Ectodermal cell (in vitro differentiated cells): ENCODE measurements around the gene ITPRID2. TPM values are rescaled to one million over a fixed set of nuclear protein-coding genes. Genes with fewer than 3 reads are reported as not detected.

Experiments used
- H3K27ac ChIP-seq: 2 replicates; pipeline ENCODE4 v1.7.0; 2013; ENCODE audit warnings: mild to moderate bottlenecking, low read depth, low read length; ENCODE audit not compliant: insufficient read depth, poor library complexity, severe bottlenecking
- H3K27me3 ChIP-seq: 2 replicates; pipeline ENCODE4 v1.7.0; 2013; ENCODE audit warnings: mild to moderate bottlenecking, low read length; ENCODE audit not compliant: insufficient read depth, control insufficient read depth, poor library complexity, severe bottlenecking
- H3K36me3 ChIP-seq: one replicate; pipeline ENCODE4 v1.7.0; 2013; ENCODE audit warnings: low read length; ENCODE audit not compliant: control insufficient read depth, insufficient read depth
- H3K4me1 ChIP-seq: one replicate; pipeline ENCODE4 v1.7.0; 2013; ENCODE audit warnings: low read length; ENCODE audit not compliant: control insufficient read depth, insufficient read depth
- H3K4me3 ChIP-seq: 2 replicates; pipeline ENCODE4 v1.7.0; 2013; ENCODE audit warnings: low read depth, low read length, control low read depth; ENCODE audit not compliant: insufficient read depth
- H3K9me3 ChIP-seq: 2 replicates; pipeline ENCODE4 v1.7.0; 2013; ENCODE audit warnings: mild to moderate bottlenecking, low read length, moderate library complexity; ENCODE audit not compliant: control insufficient read depth
- WGBS, 2 experiments: methylation state at CpG; one replicate each; pipeline ENCODE4 v1.1.7; 2013; ENCODE audit warnings: missing lambda C conversion rate in 2 of 2; 5-methylcytosine and 5-hydroxymethylcytosine counted together
- polyA plus RNA-seq, 4 experiments: library from polyadenylated mRNA; stranded (reverse); fragments of 50-300 nt; gene quantifications; one replicate each; pipeline ENCODE4 v1.2.3, GENCODE V29; 2013

Gene ITPRID2
- polyA plus RNA-seq (2013, experiment 1 of 4) = 17.4 TPM
- 15.6 TPM for polyA plus RNA-seq (2013, experiment 2 of 4)
- 14.1 TPM for polyA plus RNA-seq (2013, experiment 3 of 4)
- 20.3 TPM for polyA plus RNA-seq (2013, experiment 4 of 4)

DNA sequence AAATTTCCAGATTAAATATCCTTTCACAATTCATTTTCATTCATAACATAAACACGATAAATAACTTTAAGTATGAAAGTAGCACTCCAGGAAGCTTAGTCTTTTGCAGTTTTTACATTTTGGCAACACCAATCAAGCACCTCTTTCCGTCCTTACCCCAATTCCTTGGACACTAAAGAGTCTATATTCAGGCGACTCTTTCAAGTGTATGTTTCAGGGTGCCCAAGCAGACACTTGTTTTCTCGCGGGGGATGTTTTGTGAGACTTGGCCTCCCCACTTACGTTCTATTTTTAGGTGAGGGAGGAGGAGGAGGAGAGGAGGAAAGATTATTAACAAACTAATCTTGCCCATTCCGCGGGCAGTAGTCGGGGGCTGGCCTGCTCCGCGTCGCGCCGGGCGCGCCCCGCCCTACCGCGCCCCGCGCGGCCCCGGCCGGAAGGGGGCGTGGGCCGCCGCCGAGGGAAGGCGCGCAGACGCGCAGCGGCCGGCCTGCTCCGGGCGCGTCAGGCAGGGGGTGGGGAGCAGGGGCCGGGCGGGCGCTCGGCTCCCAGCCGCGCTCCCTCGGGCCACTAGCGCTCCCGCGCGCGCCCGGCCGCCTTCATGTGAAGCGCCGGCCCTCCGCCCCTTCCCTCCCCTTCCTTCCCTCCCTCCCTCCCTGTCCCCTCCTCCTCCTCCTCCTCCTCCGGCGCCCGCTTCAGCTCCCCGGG, at the start of gene ITPRID2:
Gene ITPRID2 (plus strand): TSS at position 473 of the 708 bp plus-strand sequence. CDS start 337 bp downstream, outside the sequence.
- peak within 1 kb of the TSS; percentile 76 for H3K4me3 ChIP-seq
- peak within 1 kb of the TSS; percentile 70 for H3K27ac ChIP-seq
- H3K27me3 ChIP-seq = peaks cover 28% of the 10 kb centered on the region
- H3K36me3 ChIP-seq = no peaks in the 10 kb centered on the region
- H3K9me3 ChIP-seq = no peaks in the 10 kb centered on the region
- H3K4me1 ChIP-seq = no peaks in the 10 kb centered on the region
- WGBS, 2 experiments = 2 to 3% methylated on average over 58 of the region's 58 CpGs

DNA sequence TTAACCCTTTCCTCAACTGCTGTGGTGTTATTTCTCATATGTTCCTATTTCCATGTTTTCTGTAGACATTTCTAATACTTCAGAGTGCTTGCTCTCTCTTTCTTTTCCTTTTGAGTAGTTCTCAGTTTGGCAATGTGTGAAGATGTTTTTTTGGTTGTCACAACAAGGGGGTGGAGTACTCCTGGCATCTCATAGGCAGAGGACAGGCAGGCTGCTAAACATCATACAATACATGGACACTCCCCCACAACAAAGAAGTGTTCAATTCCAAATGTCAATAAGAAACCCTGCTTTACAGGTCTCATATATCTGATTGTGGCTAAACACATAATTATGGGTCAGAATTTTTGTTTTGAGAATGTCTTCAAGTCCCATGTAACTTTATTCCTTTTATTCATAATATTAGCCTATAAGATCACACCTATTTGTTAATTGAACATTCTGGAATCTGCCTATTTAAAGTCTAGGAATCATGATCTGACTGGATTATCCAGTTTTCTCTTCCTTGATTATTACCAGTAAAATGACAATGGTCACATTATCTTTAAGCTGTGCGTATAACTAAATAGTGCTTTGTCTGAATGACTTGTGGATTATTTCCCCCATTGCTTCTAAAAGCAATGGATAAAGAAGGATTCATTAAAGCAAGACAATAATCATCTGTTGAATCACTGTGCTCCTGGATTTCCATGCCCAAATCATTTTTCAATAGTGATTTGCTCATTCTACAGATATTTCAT, 46.8 kb upstream of the ITPRID2 start:
- H3K4me3 ChIP-seq = no peak overlapping the region
- WGBS, 2 experiments = 93% methylated on average over 1 of the region's 1 CpG; no CpG with 5 or more reads in 1 of the 2 experiments
- no peaks in the 10 kb centered on the region for H3K4me1 ChIP-seq
- H3K9me3 ChIP-seq = no peaks in the 10 kb centered on the region
- no peak overlapping the region for H3K27ac ChIP-seq
- no peaks in the 10 kb centered on the region for H3K36me3 ChIP-seq
- no peaks in the 10 kb centered on the region for H3K27me3 ChIP-seq

DNA sequence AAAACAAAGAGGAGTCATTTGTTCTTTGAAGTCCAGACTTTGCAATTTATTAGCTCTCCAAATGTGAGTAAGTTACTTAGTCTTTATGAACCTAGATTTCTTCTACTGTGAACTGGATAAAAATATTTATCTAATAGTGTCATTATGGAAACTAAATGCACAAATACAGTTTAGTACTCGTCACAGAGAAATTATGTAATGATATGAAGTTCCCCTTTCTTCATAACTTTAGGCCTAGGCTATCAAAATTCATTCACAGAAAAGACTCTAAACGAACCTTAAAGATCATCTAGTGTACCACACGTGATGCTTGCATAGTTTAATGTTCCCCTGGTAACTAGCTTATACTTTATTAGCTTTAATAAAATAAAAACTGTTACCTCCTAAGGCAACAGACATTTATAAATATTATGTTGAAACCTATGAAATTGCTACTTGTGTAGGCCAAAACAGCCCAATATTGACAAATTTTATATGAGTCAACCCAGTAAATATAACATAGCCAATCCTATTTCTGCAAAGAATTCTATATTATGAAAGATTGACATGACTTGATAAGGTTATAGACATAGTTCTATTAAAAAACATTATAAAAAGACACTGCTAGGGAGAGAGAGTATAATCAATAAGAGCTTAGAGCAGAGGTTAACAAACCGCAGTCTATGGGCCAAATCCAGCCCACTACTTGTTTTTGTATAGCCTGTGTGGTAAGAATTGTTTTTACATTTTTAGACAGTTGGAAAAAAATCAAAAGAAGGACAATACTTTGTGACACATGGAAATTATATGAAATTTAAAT, 44.9 kb upstream of the ITPRID2 start:
- H3K36me3 ChIP-seq = no peaks in the 10 kb centered on the region
- no peaks in the 10 kb centered on the region for H3K4me1 ChIP-seq
- no peaks in the 10 kb centered on the region for H3K27me3 ChIP-seq
- no peaks in the 10 kb centered on the region for H3K9me3 ChIP-seq
- WGBS, 2 experiments = 82 to 88% methylated on average over 2 to 4 of the region's 4 CpGs
- no peak overlapping the region for H3K4me3 ChIP-seq
- H3K27ac ChIP-seq = no peak overlapping the region

DNA sequence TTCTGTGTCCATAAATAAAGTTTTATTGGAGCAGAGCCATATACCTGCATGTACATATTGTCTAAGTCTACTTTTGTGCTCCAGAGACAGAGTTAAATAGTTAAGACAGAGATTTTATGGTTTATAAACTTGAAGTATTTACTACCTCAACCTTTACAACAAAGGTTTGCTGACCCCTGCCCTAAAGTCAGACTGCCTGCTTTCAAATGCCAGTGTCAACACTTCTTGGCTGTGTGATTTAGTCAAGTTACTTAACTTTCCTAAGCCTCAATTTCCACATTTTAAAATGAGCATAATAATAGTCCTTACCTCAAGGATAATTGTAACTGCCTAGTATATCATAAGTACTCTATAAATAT, 44.4 kb upstream of the ITPRID2 start:
- H3K4me3 ChIP-seq = no peak overlapping the region
- H3K9me3 ChIP-seq = no peaks in the 10 kb centered on the region
- no peaks in the 10 kb centered on the region for H3K27me3 ChIP-seq
- no peak overlapping the region for H3K27ac ChIP-seq
- H3K4me1 ChIP-seq = no peaks in the 10 kb centered on the region
- no peaks in the 10 kb centered on the region for H3K36me3 ChIP-seq

DNA sequence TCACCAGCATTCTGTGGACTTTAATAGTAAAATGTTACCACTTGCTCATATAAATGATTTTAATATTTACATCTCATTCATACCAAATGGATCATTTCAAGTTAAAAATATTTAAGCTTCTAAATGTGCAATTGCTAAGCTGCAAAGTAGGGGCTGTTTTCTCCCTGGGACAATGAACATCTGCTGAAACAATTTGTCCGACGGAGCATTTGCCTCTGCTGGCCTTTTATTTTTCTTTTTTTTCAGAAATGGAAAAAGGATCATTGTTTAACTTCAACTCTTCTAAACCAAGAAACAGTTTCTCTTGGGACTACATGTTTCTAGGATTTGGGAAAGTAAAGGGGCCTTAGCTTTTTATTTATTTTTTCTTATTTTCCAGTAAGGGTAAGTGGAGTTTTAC, 43.8 kb upstream of the ITPRID2 start:
- Histone ChIP-seq H3K36me3 (no peaks in the 10 kb centered on the region), H3K4me3 (no peak overlapping the region), H3K27me3 (no peaks in the 10 kb centered on the region), H3K9me3 (no peaks in the 10 kb centered on the region), H3K27ac (no peak overlapping the region), H3K4me1 (no peaks in the 10 kb centered on the region)
- 88 to 100% methylated on average over 2 of the region's 2 CpGs for WGBS, 2 experiments

DNA sequence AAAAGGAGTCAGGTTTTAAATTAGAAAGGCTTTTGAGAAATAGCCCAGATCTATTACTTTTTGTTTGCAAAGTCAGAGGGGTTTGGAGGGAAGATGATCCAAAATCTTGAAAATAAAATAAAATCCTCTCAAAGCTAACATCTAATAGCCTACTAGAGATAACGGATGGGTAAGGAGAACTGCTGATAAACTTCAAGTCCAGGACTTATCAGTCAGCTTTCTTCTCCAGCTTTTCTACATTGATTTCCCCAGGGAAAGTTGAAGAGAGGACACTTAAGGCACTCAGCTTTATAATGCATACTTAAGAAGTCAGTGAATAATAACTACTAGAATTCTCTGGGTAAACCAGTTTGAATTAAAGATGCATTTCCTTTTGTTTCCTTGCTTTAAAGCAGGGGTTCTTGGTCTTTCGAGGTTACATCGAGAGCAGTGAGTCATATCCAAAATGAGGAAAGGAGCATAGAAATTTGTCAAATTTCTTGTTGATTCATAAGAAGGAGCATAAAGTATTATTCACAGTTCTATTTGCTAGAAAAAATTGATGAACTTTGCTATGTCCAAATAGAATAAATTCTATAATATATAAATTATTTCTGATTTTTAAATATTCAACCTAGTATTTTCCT, 43.2 kb upstream of the ITPRID2 start:
- H3K36me3 ChIP-seq = no peaks in the 10 kb centered on the region
- H3K4me3 ChIP-seq = no peak overlapping the region
- no peaks in the 10 kb centered on the region for H3K4me1 ChIP-seq
- no peaks in the 10 kb centered on the region for H3K27me3 ChIP-seq
- 80 to 91% methylated on average over 3 of the region's 3 CpGs for WGBS, 2 experiments
- H3K27ac ChIP-seq = no peak overlapping the region
- H3K9me3 ChIP-seq = no peaks in the 10 kb centered on the region

DNA sequence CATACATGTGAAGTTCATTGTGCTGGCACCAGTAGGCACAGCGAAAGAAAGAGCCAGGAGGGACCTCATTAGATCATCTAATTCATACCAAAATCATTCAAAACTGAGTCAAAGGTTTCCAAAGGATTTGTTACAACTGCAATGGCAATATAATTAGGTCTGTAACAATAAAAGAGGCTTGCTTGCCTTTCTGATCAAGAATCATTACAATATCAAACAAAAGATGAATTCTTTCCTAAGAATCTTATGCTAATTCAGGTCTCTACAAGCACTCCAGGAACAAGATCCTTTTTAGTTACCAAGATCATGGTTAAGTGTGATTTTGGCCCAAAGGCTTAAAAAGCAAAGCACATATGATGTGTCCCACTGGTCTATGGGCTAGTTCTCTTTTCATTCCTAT, 41.9 kb upstream of the ITPRID2 start:
- WGBS, 2 experiments = 91 to 100% methylated on average over 1 of the region's 1 CpG
- H3K4me1 ChIP-seq = no peaks in the 10 kb centered on the region
- H3K36me3 ChIP-seq = no peaks in the 10 kb centered on the region
- no peaks in the 10 kb centered on the region for H3K27me3 ChIP-seq
- no peak overlapping the region for H3K27ac ChIP-seq
- no peaks in the 10 kb centered on the region for H3K9me3 ChIP-seq
- H3K4me3 ChIP-seq = no peak overlapping the region

DNA sequence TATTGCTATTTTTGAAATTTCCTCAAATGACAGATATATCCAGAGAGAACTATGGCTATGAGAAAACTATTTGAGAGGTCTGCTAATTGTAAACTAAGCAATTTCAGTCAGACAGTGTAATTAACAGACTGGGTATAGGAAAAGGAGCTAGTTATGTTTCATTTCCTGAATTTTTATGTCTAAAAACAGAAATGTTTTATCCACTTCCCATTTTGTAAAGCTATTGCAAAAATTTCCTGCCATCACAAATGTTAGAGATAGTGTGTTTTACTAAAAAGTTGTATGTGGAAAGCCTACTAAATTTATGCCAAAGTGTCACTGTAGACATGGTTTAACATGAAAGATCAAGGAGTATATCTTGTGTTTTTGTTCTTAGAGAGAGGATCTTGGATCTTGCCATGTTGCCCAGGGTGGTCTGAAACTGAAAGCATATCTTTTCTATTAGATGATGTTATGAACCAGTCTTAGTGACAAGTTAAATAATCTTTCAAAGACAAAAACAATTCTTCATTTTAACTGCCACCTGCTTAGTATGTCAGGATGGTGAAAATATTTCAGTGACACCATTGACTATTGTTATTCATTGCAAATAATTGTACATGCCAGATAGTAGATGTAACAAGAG, 40.5 kb upstream of the ITPRID2 start:
- Histone ChIP-seq H3K4me3 (no peak overlapping the region), H3K27ac (no peak overlapping the region), H3K4me1 (no peaks in the 10 kb centered on the region), H3K9me3 (no peaks in the 10 kb centered on the region), H3K27me3 (no peaks in the 10 kb centered on the region), H3K36me3 (no peaks in the 10 kb centered on the region)

DNA sequence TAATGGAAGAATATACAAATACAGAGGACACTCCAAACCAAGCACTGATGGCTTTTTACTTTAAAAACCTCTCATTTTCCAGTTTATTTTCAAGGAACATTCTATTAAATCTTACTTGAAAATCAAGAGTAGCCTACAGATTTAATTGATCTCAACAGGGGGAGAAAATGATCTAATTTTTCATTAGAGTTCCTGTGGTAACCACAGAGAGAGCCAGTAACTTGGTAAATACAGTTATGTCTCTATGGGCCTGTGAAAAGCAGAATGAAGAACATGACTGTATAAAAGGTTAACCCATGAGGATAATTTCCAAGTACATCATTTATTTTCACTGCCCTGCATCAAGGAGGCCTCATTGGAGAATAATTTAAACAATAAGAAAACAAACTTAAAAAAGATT, 39.8 kb upstream of the ITPRID2 start:
- H3K4me1 ChIP-seq = no peaks in the 10 kb centered on the region
- no peaks in the 10 kb centered on the region for H3K27me3 ChIP-seq
- no peak overlapping the region for H3K4me3 ChIP-seq
- H3K27ac ChIP-seq = no peak overlapping the region
- no peaks in the 10 kb centered on the region for H3K9me3 ChIP-seq
- H3K36me3 ChIP-seq = no peaks in the 10 kb centered on the region
